Upper lobe of right lung (tissue), 1 donor: ENCODE measurements around the gene SHH. TPM values are rescaled to one million over a fixed set of nuclear protein-coding genes. Genes with fewer than 3 reads are reported as not detected.

Source experiments
- ATAC-seq: fragments of 200-7000 bp; cut with Tn5 transposase; one replicate; pipeline ENCODE4 v1.9.1; 2020; ENCODE audit warnings: mild to moderate bottlenecking, moderate library complexity
- DNase-seq: peaks from one replicate; pipeline ENCODE4 v3.0.0-alpha.2; 2020
- H3K27ac ChIP-seq: fragments of 200-600 bp; one replicate; pipeline ENCODE4 v1.8.0; 2022
- H3K27me3 ChIP-seq: fragments of 200-600 bp; one replicate; pipeline ENCODE4 v1.8.0; 2022; ENCODE audit warnings: mild to moderate bottlenecking
- H3K36me3 ChIP-seq: fragments of 200-600 bp; one replicate; pipeline ENCODE4 v1.8.0; 2022
- H3K4me1 ChIP-seq: fragments of 200-600 bp; one replicate; pipeline ENCODE4 v1.8.0; 2022
- H3K4me3 ChIP-seq: fragments of 200-600 bp; one replicate; pipeline ENCODE4 v1.8.0; 2022; ENCODE audit warnings: mild to moderate bottlenecking
- H3K9me3 ChIP-seq: fragments of 200-600 bp; one replicate; pipeline ENCODE4 v1.8.0; 2022
- CTCF ChIP-seq: fragments of 200-600 bp; IDR thresholded peaks from one replicate; pipeline ENCODE4 v1.8.0; 2022; ENCODE audit warnings: antibody characterized with exemption
- intact Hi-C: fragments of 100-400 bp; cut with DNase I; formaldehyde crosslinking; loops from one replicate; pipeline ENCODE4 v1.11.0; 2022
- total RNA-seq: library from RNA; stranded (reverse); fragmentation: NEBNext Ultra II Directional; extraction: Animal tissue kit (Norgen Biotek cat#: 25700); gene quantifications from one replicate; pipeline ENCODE4 v1.2.1, GENCODE V29; 2021
- donor health status: DM: no; HTN: yes; CAD: no; lungs with severe emphysema.

SHH gene
- total RNA-seq, 1 donor from 2014 or later: 10.1 TPM

- Histone ChIP-seq H3K9me3 (no peaks in the 10 kb centered on the region), H3K4me1 (no peaks in the 10 kb centered on the region), H3K36me3 (no peaks in the 10 kb centered on the region), H3K4me3 (no peak overlapping the region), H3K27ac (no peak overlapping the region), H3K27me3 (peaks cover 17% of the 10 kb centered on the region)
- intact Hi-C loops: no loop called here
- TF ChIP-seq CTCF: no peak
- DNase-seq (no peak), ATAC-seq (no peak)
Measured at GRCh38 chr7:155793720-155794119, 18.5 kb downstream of the SHH start.

- Histone ChIP-seq H3K9me3 (no peaks in the 10 kb centered on the region), H3K4me3 (no peak overlapping the region), H3K36me3 (no peaks in the 10 kb centered on the region), H3K27ac (no peak overlapping the region), H3K27me3 (peaks cover 17% of the 10 kb centered on the region), H3K4me1 (no peaks in the 10 kb centered on the region)
- intact Hi-C loops: no loop called here
- ATAC-seq (no peak), DNase-seq (no peak)
- TF ChIP-seq CTCF: no peak
Measured at GRCh38 chr7:155792999-155793560, 19.2 kb downstream of the SHH start.

- ATAC-seq (no peak), DNase-seq (no peak)
- Histone ChIP-seq H3K27ac (no peak overlapping the region), H3K27me3 (peaks cover 17% of the 10 kb centered on the region), H3K4me3 (no peak overlapping the region), H3K36me3 (no peaks in the 10 kb centered on the region), H3K9me3 (no peaks in the 10 kb centered on the region), H3K4me1 (no peaks in the 10 kb centered on the region)
- TF ChIP-seq CTCF: no peak
- intact Hi-C loops: no loop called here
Measured at GRCh38 chr7:155792315-155792960, 19.8 kb downstream of the SHH start.

GRCh38 chr7:155791836-155792235 lies 20.4 kb downstream of the SHH start:
- no peak for TF ChIP-seq CTCF
- no peaks in the 10 kb centered on the region for H3K9me3 ChIP-seq
- no peaks in the 10 kb centered on the region for H3K36me3 ChIP-seq
- H3K27me3 ChIP-seq: peaks cover 17% of the 10 kb centered on the region
- ATAC-seq: no peak
- no peak overlapping the region for H3K27ac ChIP-seq
- no peaks in the 10 kb centered on the region for H3K4me1 ChIP-seq
- no peak overlapping the region for H3K4me3 ChIP-seq
- no peak for DNase-seq
- intact Hi-C loops: no loop called here

GRCh38 chr7:155791214-155791737 lies 21.0 kb downstream of the SHH start:
- no peak for ATAC-seq
- H3K4me1 ChIP-seq: no peaks in the 10 kb centered on the region
- no peak overlapping the region for H3K27ac ChIP-seq
- no peak overlapping the region for H3K4me3 ChIP-seq
- no peaks in the 10 kb centered on the region for H3K36me3 ChIP-seq
- H3K27me3 ChIP-seq: peaks cover 11% of the 10 kb centered on the region
- intact Hi-C loops: no loop called here
- no peaks in the 10 kb centered on the region for H3K9me3 ChIP-seq
- DNase-seq: no peak
- TF ChIP-seq CTCF: no peak
